HG02973 (cell line): ENCODE results near the gene PPP1R14B.

Source experiments
- ATAC-seq: cut with Tn5 transposase; IDR thresholded peaks from one replicate; pipeline ENCODE4 v1.9.1; 2021; ENCODE audit warnings: moderate library complexity; ENCODE audit not compliant: unreplicated experiment

PPP1R14B gene

GRCh38 chr11:64211181-64211872 is 35.4 kb downstream of the PPP1R14B start:
- no peak for ATAC-seq

GRCh38 chr11:64210301-64211020 is 36.3 kb downstream of the PPP1R14B start:
- ATAC-seq: no peak

GRCh38 chr11:64209563-64209843 is 37.2 kb downstream of the PPP1R14B start:
- no peak for ATAC-seq

- ATAC-seq: no peak
These were observed 37.8 kb downstream of the PPP1R14B start for GRCh38 chr11:64208796-64209562.

- no peak for ATAC-seq
These were observed 38.5 kb downstream of the PPP1R14B start for GRCh38 chr11:64208086-64208795.

- peak; percentile 45 for ATAC-seq
These were observed 39.3 kb downstream of the PPP1R14B start for GRCh38 chr11:64207256-64208085.

- ATAC-seq: no peak
These were observed 40.1 kb downstream of the PPP1R14B start, which contains the start of gene FERMT3 for GRCh38 chr11:64206457-64207255. Gene FERMT3 (plus strand): TSS chr11:64206721. CDS start chr11:64207365, 644 bp downstream.

- no peak for ATAC-seq
These were observed 42.2 kb downstream of the PPP1R14B start for GRCh38 chr11:64204464-64204989.

- no peak for ATAC-seq
These were observed 42.7 kb downstream of the PPP1R14B start for GRCh38 chr11:64204080-64204440.

- ATAC-seq: no peak
These were observed 43.2 kb downstream of the PPP1R14B start for GRCh38 chr11:64203421-64204079.

GRCh38 chr11:64202992-64203391 is 43.8 kb downstream of the PPP1R14B start:
- ATAC-seq: no peak

- ATAC-seq: no peak
These were observed 45.2 kb downstream of the PPP1R14B start for GRCh38 chr11:64201543-64201942.

GRCh38 chr11:64198511-64198910 is 48.2 kb downstream of the PPP1R14B start:
- ATAC-seq: no peak

GRCh38 chr11:64196626-64197025 is 50.1 kb downstream of the PPP1R14B start:
- no peak for ATAC-seq
